ENCODE results near the gene KANSL1.

DNA sequence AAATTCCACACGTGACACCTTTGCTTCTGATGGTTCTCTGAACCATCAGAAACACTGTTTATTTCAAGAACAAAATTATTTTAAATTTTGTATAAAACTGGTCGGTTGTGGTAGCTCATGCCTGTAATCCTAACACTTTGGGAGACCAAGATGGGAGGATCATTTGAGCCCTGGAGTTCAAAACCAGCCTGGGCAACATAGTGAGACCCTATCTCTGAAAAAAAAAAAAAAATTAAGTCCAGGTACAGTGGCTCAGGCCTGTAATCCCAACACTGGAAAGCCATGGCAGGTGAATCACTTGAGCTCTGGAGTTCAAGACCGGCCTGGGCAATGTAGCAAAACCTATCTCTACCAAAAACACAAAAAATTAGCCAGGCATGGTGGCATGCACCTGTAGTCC lies 8.3 kb upstream of the KANSL1 start:
- TF ChIP-seq EP300 (IDR thresholded peaks at IDR 0.05; ENCODE audit: borderline replicate concordance) (no peak), YY1 (IDR thresholded peaks at IDR 0.05; ENCODE audit: low read depth) (no peak), CREB1 (IDR thresholded peaks at IDR 0.05; ENCODE audit: low read depth) (no peak)
- TF ChIP-seq, protein P1, sequence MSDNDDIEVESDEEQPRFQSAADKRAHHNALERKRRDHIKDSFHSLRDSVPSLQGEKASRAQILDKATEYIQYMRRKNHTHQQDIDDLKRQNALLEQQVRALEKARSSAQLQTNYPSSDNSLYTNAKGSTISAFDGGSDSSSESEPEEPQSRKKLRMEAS (IDR thresholded peaks at IDR 0.05), result no peak
